ENCODE measurements around the gene CABP7.

The CABP7 gene

DNA sequence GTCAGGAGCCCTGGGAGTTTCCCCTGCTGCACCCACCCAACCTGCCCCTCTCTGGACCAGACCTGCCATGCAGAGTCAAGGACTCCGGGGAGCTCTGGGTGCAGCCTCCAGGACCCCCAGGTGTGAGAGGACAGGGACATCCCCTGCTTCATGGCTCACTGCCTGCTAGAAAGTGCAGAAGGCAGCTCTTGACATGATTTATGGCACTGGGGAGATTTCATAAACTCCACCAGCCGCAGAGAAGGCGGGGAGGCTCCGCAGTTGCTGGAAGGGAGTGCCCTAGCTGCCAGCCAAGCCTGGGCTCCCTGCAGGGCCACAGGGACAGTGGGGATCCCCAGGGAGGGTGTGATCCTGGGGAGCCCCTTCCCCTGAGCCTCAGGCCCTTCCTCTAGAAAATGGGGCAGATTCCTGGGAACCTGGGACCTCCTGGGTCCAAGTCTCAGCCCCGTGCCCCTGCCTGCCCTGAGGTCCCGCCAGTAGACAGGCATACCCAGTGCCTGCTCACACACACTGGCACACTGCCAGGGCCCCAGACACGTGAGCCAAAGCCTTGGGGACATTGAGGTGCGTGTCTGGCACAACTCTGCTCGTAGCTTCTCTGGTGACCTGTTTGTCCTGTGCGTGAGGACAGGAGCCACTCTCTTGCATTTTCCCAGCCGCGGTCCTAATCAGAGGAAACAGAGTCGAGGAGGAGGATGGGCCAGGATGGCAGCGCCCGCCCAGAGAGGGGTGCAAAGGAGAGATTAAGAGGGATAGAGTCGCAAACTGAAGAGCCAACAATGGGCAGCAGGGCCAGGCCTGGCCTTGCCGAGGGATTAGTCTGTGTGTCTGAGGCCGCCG is 13.8 kb downstream of the CABP7 start:
- Mint-ChIP-seq H3K4me3 (no peak overlapping the region), H3K9me3 (no peaks in the 10 kb centered on the region), H3K27me3 (no peaks in the 10 kb centered on the region), H3K27ac (ENCODE audit: low read depth) (no peak overlapping the region), H3K36me3 (ENCODE audit: insufficient read depth) (peaks cover 9% of the 10 kb centered on the region), H3K4me1 (no peaks in the 10 kb centered on the region)
- ATAC-seq (replicated peaks; ENCODE audit: extremely low read depth, poor library complexity, severe bottlenecking), result no peak
- DNase-seq (ENCODE audit: low spot score in 2 of 2), result no peak

DNA sequence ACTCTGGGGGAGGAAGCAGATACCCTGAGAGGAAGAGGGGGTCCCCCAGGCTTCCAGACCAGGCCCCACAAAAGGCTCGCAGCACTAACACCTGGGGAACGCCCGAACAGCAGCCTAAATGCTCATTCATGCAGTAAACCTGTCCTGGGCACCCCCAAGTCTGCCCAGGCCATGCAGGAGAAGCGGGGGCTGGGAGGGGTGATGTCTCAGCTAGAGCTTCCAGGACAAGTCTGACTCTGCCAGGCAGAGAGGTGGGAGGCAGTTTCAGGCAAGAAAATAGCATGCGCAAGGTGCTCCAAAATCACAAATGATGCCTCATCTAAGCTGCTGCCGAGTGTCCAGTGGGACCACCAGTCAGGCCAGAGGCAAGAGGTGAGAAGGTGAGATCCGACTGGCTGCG is 14.6 kb downstream of the CABP7 start:
- DNase-seq (ENCODE audit: low spot score in 2 of 2), result no peak
- no peaks in the 10 kb centered on the region for H3K27me3 Mint-ChIP-seq
- H3K9me3 Mint-ChIP-seq, result no peaks in the 10 kb centered on the region
- ATAC-seq (replicated peaks; ENCODE audit: extremely low read depth, poor library complexity, severe bottlenecking), result no peak
- no peak overlapping the region for H3K4me3 Mint-ChIP-seq
- no peak overlapping the region for H3K27ac Mint-ChIP-seq (ENCODE audit: low read depth)
- H3K36me3 Mint-ChIP-seq (ENCODE audit: insufficient read depth), result peaks cover 9% of the 10 kb centered on the region
- H3K4me1 Mint-ChIP-seq, result no peaks in the 10 kb centered on the region

GRCh38 chr22:29734838-29735237 is 15.0 kb downstream of the CABP7 start:
- Mint-ChIP-seq H3K4me1 (no peaks in the 10 kb centered on the region), H3K4me3 (no peak overlapping the region), H3K27ac (ENCODE audit: low read depth) (no peak overlapping the region), H3K36me3 (ENCODE audit: insufficient read depth) (peaks cover 9% of the 10 kb centered on the region), H3K9me3 (no peaks in the 10 kb centered on the region), H3K27me3 (no peaks in the 10 kb centered on the region)
- DNase-seq (ENCODE audit: low spot score in 2 of 2), result no peak
- no peak for ATAC-seq (replicated peaks; ENCODE audit: extremely low read depth, poor library complexity, severe bottlenecking)

DNA sequence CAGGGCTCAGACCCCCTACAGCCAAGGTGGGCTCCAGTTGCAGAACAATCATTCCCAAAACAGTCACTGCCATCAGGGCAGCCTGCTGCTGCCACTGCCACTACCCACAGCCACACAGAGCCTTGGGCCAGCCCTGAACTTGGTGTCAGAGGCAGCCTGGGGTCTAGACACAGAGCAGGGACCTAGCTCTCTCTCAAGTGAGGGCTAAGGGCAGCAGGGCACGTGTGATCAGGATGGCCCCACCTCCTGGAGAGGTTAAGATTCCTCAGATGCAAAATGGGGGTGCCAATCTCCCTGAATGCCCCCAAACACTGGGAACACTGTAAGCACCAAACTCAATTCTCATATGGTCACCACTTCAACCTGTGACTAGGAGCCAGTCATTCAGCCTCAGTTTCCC is 15.6 kb downstream of the CABP7 start:
- DNase-seq (ENCODE audit: low spot score in 2 of 2) (no peak), ATAC-seq (replicated peaks; ENCODE audit: extremely low read depth, poor library complexity, severe bottlenecking) (no peak)
- H3K36me3 Mint-ChIP-seq (ENCODE audit: insufficient read depth), result peaks cover 9% of the 10 kb centered on the region
- no peak overlapping the region for H3K27ac Mint-ChIP-seq (ENCODE audit: low read depth)
- no peak overlapping the region for H3K4me3 Mint-ChIP-seq
- no peaks in the 10 kb centered on the region for H3K9me3 Mint-ChIP-seq
- no peaks in the 10 kb centered on the region for H3K27me3 Mint-ChIP-seq
- H3K4me1 Mint-ChIP-seq, result no peaks in the 10 kb centered on the region

DNA sequence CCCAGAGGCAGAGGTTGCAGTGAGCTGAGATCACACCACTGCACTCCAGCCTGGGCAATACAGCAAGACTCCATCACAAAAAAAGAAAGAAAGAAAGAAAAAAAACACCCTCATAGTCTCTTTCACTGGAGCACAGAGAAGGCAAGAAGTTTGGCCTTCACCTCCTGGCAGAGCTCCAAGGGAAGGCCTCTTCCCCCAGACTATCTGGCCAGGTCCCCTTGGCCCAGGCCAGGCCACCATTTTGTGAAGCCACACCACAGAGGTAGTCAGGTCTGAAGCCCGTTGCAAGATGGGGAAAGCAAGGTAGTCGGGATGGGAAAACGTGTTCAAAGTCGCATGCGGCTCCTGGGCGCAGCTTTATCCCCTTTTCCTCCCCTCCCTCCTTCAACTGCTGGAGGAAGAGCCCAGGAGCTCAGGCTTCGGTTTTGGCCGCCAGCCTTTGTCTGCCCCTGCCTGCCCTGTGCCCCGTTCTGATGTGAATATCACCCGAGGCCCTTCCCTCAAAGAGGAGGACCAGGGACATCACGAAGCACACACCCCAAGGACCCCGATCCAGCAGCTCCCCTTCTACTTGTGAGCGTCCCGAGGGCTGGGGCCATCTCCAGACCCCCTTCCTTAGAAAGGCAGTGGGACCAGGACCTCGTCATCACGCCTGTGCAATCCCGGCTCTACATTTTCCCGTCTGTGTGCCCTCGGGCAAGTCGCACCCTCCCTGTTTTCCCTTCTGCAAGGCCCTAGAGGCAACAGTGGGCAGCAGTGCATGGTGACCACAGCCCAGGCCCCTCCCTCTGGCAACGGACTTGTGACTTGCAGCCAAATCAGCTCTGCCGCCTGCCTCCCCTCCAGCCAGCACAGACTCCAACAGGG is 17.7 kb downstream of the CABP7 start:
- Mint-ChIP-seq H3K4me3 (no peak overlapping the region), H3K36me3 (ENCODE audit: insufficient read depth) (peaks cover 9% of the 10 kb centered on the region), H3K27ac (ENCODE audit: low read depth) (no peak overlapping the region), H3K9me3 (no peaks in the 10 kb centered on the region), H3K4me1 (no peaks in the 10 kb centered on the region), H3K27me3 (no peaks in the 10 kb centered on the region)
- ATAC-seq (replicated peaks; ENCODE audit: extremely low read depth, poor library complexity, severe bottlenecking), result no peak
- DNase-seq (ENCODE audit: low spot score in 2 of 2), result no peak

- H3K4me1 Mint-ChIP-seq, result no peaks in the 10 kb centered on the region
- peaks cover 9% of the 10 kb centered on the region for H3K36me3 Mint-ChIP-seq (ENCODE audit: insufficient read depth)
- no peak overlapping the region for H3K27ac Mint-ChIP-seq (ENCODE audit: low read depth)
- ATAC-seq (replicated peaks; ENCODE audit: extremely low read depth, poor library complexity, severe bottlenecking) (no peak), DNase-seq (ENCODE audit: low spot score in 2 of 2) (no peak)
- H3K9me3 Mint-ChIP-seq, result no peaks in the 10 kb centered on the region
- H3K27me3 Mint-ChIP-seq, result no peaks in the 10 kb centered on the region
- no peak overlapping the region for H3K4me3 Mint-ChIP-seq
These were observed 18.5 kb downstream of the CABP7 start for GRCh38 chr22:29738118-29738815.

- no peak overlapping the region for H3K27ac Mint-ChIP-seq (ENCODE audit: low read depth)
- peaks cover 9% of the 10 kb centered on the region for H3K36me3 Mint-ChIP-seq (ENCODE audit: insufficient read depth)
- H3K4me3 Mint-ChIP-seq, result no peak overlapping the region
- no peak for ATAC-seq (replicated peaks; ENCODE audit: extremely low read depth, poor library complexity, severe bottlenecking)
- H3K27me3 Mint-ChIP-seq, result no peaks in the 10 kb centered on the region
- no peak for DNase-seq (ENCODE audit: low spot score in 2 of 2)
- H3K4me1 Mint-ChIP-seq, result no peaks in the 10 kb centered on the region
- no peaks in the 10 kb centered on the region for H3K9me3 Mint-ChIP-seq
These were observed 19.6 kb downstream of the CABP7 start for GRCh38 chr22:29739346-29739875.

GRCh38 chr22:29740216-29740615 is 20.4 kb downstream of the CABP7 start:
- no peak overlapping the region for H3K4me3 Mint-ChIP-seq
- no peaks in the 10 kb centered on the region for H3K27me3 Mint-ChIP-seq
- no peaks in the 10 kb centered on the region for H3K9me3 Mint-ChIP-seq
- peaks cover 9% of the 10 kb centered on the region for H3K36me3 Mint-ChIP-seq (ENCODE audit: insufficient read depth)
- ATAC-seq (replicated peaks; ENCODE audit: extremely low read depth, poor library complexity, severe bottlenecking), result no peak
- H3K27ac Mint-ChIP-seq (ENCODE audit: low read depth), result no peak overlapping the region
- DNase-seq (ENCODE audit: low spot score in 2 of 2), result no peak
- no peaks in the 10 kb centered on the region for H3K4me1 Mint-ChIP-seq

DNA sequence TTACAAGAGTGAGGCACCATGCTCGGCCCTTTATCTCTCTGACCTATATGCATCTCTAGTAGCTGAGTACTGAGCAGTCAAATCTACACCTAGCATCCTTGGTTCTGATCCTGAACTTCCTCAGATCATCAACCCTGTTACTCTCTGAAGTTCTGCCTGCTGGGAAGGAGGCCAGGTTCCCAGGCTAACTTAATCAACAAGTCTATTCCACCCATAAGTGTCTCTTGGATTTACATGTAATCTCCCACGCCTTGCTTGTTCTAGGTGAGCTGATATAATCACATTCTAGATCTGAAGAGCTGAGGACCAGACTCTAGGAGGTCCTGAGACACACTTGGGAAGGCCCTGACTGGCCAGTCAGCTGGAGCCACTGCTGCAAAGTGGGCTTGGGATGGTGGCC is 22.1 kb downstream of the CABP7 start:
- Mint-ChIP-seq H3K36me3 (ENCODE audit: insufficient read depth) (peaks cover 8% of the 10 kb centered on the region), H3K4me3 (no peak overlapping the region), H3K9me3 (no peaks in the 10 kb centered on the region), H3K27ac (ENCODE audit: low read depth) (peak overlapping the region; percentile 23), H3K4me1 (no peaks in the 10 kb centered on the region), H3K27me3 (no peaks in the 10 kb centered on the region)
- no peak for ATAC-seq (replicated peaks; ENCODE audit: extremely low read depth, poor library complexity, severe bottlenecking)
- DNase-seq (ENCODE audit: low spot score in 2 of 2), result no peak

- H3K27me3 Mint-ChIP-seq, result no peaks in the 10 kb centered on the region
- DNase-seq (ENCODE audit: low spot score in 2 of 2) (no peak), ATAC-seq (replicated peaks; ENCODE audit: extremely low read depth, poor library complexity, severe bottlenecking) (no peak)
- peaks cover 8% of the 10 kb centered on the region for H3K36me3 Mint-ChIP-seq (ENCODE audit: insufficient read depth)
- H3K9me3 Mint-ChIP-seq, result no peaks in the 10 kb centered on the region
- H3K4me3 Mint-ChIP-seq, result no peak overlapping the region
- H3K4me1 Mint-ChIP-seq, result no peaks in the 10 kb centered on the region
- H3K27ac Mint-ChIP-seq (ENCODE audit: low read depth), result no peak overlapping the region
These were observed 22.5 kb downstream of the CABP7 start for GRCh38 chr22:29742326-29742725.

GRCh38 chr22:29744902-29745301 is 25.1 kb downstream of the CABP7 start:
- peaks cover 7% of the 10 kb centered on the region for H3K4me1 Mint-ChIP-seq
- no peak overlapping the region for H3K4me3 Mint-ChIP-seq
- no peak for DNase-seq (ENCODE audit: low spot score in 2 of 2)
- no peak for ATAC-seq (replicated peaks; ENCODE audit: extremely low read depth, poor library complexity, severe bottlenecking)
- H3K27ac Mint-ChIP-seq (ENCODE audit: low read depth), result no peak overlapping the region
- peaks cover 9% of the 10 kb centered on the region for H3K36me3 Mint-ChIP-seq (ENCODE audit: insufficient read depth)
- H3K27me3 Mint-ChIP-seq, result no peaks in the 10 kb centered on the region
- no peaks in the 10 kb centered on the region for H3K9me3 Mint-ChIP-seq

DNA sequence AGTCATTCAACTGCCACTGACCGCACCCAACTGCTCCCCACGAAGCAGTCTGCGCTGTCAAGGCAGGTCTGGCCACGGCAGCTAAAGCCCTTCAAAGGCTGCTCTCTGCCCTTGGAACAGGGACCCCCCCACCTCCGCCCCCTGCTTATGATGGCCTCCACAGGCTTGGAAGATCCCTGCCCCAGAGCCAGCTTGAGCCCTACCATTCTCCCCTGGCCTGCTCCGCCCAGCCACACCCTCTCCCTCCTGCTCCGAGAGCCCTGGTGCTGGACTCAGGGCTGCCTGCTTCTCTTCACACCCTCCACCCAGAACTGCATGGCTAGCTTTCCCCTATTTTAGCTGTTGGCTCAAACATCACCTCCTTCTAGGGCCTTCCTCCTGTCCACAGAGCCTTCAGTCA is 28.0 kb downstream of the CABP7 start:
- H3K27me3 Mint-ChIP-seq, result no peaks in the 10 kb centered on the region
- no peak overlapping the region for H3K4me3 Mint-ChIP-seq
- ATAC-seq (replicated peaks; ENCODE audit: extremely low read depth, poor library complexity, severe bottlenecking) (no peak), DNase-seq (ENCODE audit: low spot score in 2 of 2) (no peak)
- no peak overlapping the region for H3K27ac Mint-ChIP-seq (ENCODE audit: low read depth)
- peaks cover 9% of the 10 kb centered on the region for H3K36me3 Mint-ChIP-seq (ENCODE audit: insufficient read depth)
- H3K4me1 Mint-ChIP-seq, result peaks cover 28% of the 10 kb centered on the region
- H3K9me3 Mint-ChIP-seq, result no peaks in the 10 kb centered on the region

Data from central memory CD8-positive, alpha-beta T cell (primary cell).